ENCODE results near the gene CWC22.
A peak's percentile ranks its signal among the peaks of the same experiment; 100 is the strongest.

The CWC22 gene

DNA sequence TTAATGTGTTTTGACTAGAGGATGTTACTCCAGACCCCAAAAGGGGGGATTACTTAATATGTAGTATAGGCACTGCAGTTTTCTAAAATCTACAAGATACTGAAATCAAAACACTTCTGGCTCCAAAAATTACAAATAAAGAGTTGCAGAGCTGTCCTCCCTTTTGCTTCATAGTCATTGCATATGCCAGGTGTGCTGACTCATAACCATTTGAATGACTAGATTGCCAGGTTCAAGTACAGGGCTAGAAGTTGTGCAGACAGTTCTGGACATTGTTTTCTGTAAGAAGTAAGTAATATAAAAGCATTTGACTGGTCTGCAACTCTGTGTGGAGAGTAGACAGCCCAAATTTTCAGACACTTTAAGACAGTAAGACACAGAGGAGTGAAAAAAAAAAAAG, 6.7 kb downstream of the CWC22 start:
- peaks cover 25% of the 10 kb centered on the region for H4K20me1 ChIP-seq (ENCODE audit: insufficient read depth, low read length)

DNA sequence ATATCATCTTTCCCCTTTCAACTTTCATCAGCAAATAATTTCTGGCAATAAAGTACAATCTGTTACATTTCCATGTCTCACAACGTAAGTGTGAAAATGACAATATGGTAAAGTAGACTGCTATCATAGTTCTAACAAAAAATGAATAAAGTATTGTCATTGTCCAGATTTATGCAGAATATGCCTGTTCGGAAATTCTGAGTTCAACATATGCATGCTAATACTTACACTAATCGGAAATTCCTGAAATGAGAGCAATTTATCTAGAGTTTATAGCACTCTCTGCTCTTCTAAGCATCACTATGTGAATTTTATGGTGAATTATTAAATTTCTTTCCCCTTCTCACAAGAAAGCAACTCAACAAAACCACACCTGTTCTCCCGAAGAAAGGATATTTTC, 8.1 kb downstream of the CWC22 start:
- peaks cover 6% of the 10 kb centered on the region; the same call in 1 of the 2 replicates for H3K4me1 ChIP-seq (ENCODE audit: low read length)
- TF ChIP-seq, protein P1, sequence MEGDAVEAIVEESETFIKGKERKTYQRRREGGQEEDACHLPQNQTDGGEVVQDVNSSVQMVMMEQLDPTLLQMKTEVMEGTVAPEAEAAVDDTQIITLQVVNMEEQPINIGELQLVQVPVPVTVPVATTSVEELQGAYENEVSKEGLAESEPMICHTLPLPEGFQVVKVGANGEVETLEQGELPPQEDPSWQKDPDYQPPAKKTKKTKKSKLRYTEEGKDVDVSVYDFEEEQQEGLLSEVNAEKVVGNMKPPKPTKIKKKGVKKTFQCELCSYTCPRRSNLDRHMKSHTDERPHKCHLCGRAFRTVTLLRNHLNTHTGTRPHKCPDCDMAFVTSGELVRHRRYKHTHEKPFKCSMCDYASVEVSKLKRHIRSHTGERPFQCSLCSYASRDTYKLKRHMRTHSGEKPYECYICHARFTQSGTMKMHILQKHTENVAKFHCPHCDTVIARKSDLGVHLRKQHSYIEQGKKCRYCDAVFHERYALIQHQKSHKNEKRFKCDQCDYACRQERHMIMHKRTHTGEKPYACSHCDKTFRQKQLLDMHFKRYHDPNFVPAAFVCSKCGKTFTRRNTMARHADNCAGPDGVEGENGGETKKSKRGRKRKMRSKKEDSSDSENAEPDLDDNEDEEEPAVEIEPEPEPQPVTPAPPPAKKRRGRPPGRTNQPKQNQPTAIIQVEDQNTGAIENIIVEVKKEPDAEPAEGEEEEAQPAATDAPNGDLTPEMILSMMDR (IDR thresholded peaks at IDR 0.05; ENCODE audit: low read depth, low read length): no peak
- no peak for TF ChIP-seq EZH2phosphoT487 (IDR thresholded peaks at IDR 0.05; ENCODE audit: low read depth)

More for the DNA sequence above, 6.7 kb downstream of the CWC22 start:
- peaks cover 12% of the 10 kb centered on the region for H3K4me1 ChIP-seq (ENCODE audit: low read length)
- H3K4me2 ChIP-seq (ENCODE audit: low read length): no peak overlapping the region
- H3K27ac ChIP-seq (ENCODE audit: low read length): no peak overlapping the region
- peaks cover 4% of the 10 kb centered on the region for H3K36me3 ChIP-seq (replicated peaks; ENCODE audit: low read depth, low read length)
- peaks cover 85% of the 10 kb centered on the region for H3K79me2 ChIP-seq (ENCODE audit: low read length)
- H2AFZ ChIP-seq (ENCODE audit: low read depth, low read length): no peak overlapping the region
- TF ChIP-seq, protein P1 (IDR thresholded peaks at IDR 0.05; ENCODE audit: low read depth, low read length): no peak
- TF ChIP-seq EZH2phosphoT487 (IDR thresholded peaks at IDR 0.05; ENCODE audit: low read depth): no peak
- H3K9me3 ChIP-seq (ENCODE audit: insufficient read depth, low read length): no peaks in the 10 kb centered on the region
- no peak overlapping the region for H3K9ac ChIP-seq (ENCODE audit: low read length)
- H3K27me3 ChIP-seq (ENCODE audit: low read depth, low read length): no peaks in the 10 kb centered on the region
- no peak overlapping the region for H3K4me3 ChIP-seq (ENCODE audit: low read length)

DNA sequence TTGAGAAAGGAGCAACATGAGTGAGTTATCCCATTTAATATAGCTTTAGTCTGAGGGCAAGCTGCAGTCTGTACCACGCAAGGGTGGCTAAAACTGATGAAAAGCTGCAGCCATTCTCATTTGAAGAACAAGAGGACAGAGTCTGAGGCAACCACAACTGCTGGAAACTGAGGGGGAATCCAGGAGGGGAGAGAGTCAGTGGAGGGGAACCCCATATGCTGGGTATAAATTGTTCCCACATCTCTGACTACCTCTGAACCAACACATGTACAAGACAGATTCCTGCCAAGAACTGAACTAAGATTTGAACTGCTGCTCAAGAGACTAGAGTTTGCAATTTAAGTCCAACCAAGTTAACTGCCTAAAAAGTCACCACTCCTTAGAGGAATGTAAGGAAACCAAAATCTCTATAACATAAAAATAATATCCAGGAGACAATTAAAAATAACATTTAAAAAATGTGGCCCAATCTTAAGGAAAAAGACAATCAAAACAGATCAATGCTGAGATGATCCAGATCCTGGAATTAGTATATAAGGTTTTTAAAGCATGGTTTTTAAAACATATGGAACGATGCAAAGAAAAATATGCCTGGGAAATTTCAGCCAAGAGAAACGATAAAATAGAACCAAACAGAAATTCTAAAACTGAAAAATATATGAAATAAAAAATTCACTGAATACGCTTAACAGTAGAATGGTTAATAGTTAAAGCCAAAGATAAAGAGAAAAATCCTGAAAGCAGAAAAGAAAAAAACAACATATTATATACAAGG, 11.2 kb downstream of the CWC22 start:
- Histone ChIP-seq H3K27me3 (ENCODE audit: low read depth, low read length) (no peaks in the 10 kb centered on the region), H4K20me1 (ENCODE audit: insufficient read depth, low read length) (peaks cover 30% of the 10 kb centered on the region), H2AFZ (ENCODE audit: low read depth, low read length) (no peak overlapping the region), H3K4me2 (ENCODE audit: low read length) (no peak overlapping the region), H3K79me2 (ENCODE audit: low read length) (peaks cover 61% of the 10 kb centered on the region), H3K9me3 (ENCODE audit: insufficient read depth, low read length) (no peaks in the 10 kb centered on the region), H3K4me3 (ENCODE audit: low read length) (no peak overlapping the region), H3K4me1 (ENCODE audit: low read length) (peaks cover 18% of the 10 kb centered on the region), H3K9ac (ENCODE audit: low read length) (no peak overlapping the region), H3K27ac (ENCODE audit: low read length) (no peak overlapping the region), H3K36me3 (replicated peaks; ENCODE audit: low read depth, low read length) (peaks cover 14% of the 10 kb centered on the region)
- TF ChIP-seq EZH2phosphoT487 (IDR thresholded peaks at IDR 0.05; ENCODE audit: low read depth): no peak
- TF ChIP-seq, protein P1 (IDR thresholded peaks at IDR 0.05; ENCODE audit: low read depth, low read length): no peak

More for the DNA sequence above, 8.1 kb downstream of the CWC22 start:
- Histone ChIP-seq H3K36me3 (replicated peaks; ENCODE audit: low read depth, low read length) (no peaks in the 10 kb centered on the region), H3K4me3 (ENCODE audit: low read length) (no peak overlapping the region), H3K9ac (ENCODE audit: low read length) (no peak overlapping the region), H3K27ac (ENCODE audit: low read length) (no peak overlapping the region), H3K9me3 (ENCODE audit: insufficient read depth, low read length) (no peaks in the 10 kb centered on the region), H4K20me1 (ENCODE audit: insufficient read depth, low read length) (peaks cover 32% of the 10 kb centered on the region), H2AFZ (ENCODE audit: low read depth, low read length) (no peak overlapping the region), H3K4me2 (ENCODE audit: low read length) (no peak overlapping the region), H3K79me2 (ENCODE audit: low read length) (peaks cover 82% of the 10 kb centered on the region), H3K27me3 (ENCODE audit: low read depth, low read length) (no peaks in the 10 kb centered on the region)

DNA sequence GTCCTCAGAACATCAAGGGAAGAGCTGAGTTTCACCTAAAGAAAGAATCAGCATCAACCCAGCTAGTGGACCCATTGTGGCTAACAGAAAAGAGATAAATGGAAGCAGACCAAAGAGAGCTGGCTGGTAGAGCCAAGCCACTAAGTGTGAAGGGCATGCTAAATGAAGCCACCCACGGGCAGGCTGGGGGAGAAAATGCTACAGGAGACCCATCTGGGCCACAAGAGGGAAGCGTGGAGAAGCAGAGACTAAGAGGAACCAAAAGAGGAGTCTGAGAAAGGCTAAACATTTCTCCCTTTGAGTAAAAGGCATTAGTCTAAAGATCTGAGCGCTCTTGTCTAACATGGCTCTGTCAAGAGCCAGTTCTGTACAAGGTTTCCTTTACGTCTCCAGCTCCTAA, 15.8 kb downstream of the CWC22 start:
- no peak overlapping the region for H2AFZ ChIP-seq (ENCODE audit: low read depth, low read length)
- peaks cover 29% of the 10 kb centered on the region for H3K79me2 ChIP-seq (ENCODE audit: low read length)
- H3K9me3 ChIP-seq (ENCODE audit: insufficient read depth, low read length): no peaks in the 10 kb centered on the region
- TF ChIP-seq EZH2phosphoT487 (IDR thresholded peaks at IDR 0.05; ENCODE audit: low read depth): no peak
- TF ChIP-seq, protein P1 (IDR thresholded peaks at IDR 0.05; ENCODE audit: low read depth, low read length): peak; percentile 17; the same call in 1 of the 2 replicates
- H4K20me1 ChIP-seq (ENCODE audit: insufficient read depth, low read length): peaks cover 27% of the 10 kb centered on the region
- no peaks in the 10 kb centered on the region for H3K27me3 ChIP-seq (ENCODE audit: low read depth, low read length)
- peak overlapping the region; percentile 1; the same call in 1 of the 2 replicates for H3K4me2 ChIP-seq (ENCODE audit: low read length)
- peaks cover 19% of the 10 kb centered on the region for H3K4me1 ChIP-seq (ENCODE audit: low read length)
- H3K27ac ChIP-seq (ENCODE audit: low read length): no peak overlapping the region; the same call in 1 of the 2 replicates
- H3K36me3 ChIP-seq (replicated peaks; ENCODE audit: low read depth, low read length): peaks cover 22% of the 10 kb centered on the region
- no peak overlapping the region for H3K9ac ChIP-seq (ENCODE audit: low read length)
- H3K4me3 ChIP-seq (ENCODE audit: low read length): no peak overlapping the region

All from OCI-LY3 (cell line).